ENCODE data around the gene SLC4A1.

The SLC4A1 gene

DNA sequence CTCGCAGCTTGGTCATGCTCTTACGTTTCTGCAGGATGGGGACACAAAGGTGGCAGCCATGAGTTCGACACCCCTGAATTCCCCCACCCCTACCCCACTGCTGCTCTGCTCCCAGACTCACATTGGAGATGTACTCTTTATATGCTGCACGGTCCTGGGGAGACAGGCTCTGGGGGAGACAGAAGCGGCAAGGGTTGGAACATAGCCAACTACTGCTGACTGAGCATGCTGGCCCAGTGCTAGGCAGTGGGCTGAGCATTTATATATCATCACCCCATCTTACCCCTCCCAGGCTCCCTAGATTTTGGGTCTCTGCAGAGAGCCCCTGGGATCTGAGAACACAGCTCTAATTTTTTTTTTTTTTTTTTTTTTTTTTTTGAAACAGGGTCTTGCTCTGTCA lies 60.2 kb downstream of the SLC4A1 start:
- no peak overlapping the region for H2AFZ ChIP-seq (ENCODE audit: low read length)
- H3K14ac ChIP-seq (ENCODE audit: low read length) = no peak overlapping the region
- no peak overlapping the region for H2AK5ac ChIP-seq (ENCODE audit: low read depth, low read length)
- H3K4me1 ChIP-seq (ENCODE audit: control insufficient read depth in 2 of 2, insufficient read depth in 1 of 2, low read depth in 1 of 2, low read length in 2 of 2) = peaks cover 2% of the 10 kb centered on the region in 2 donors
- no peak overlapping the region for H3K4ac ChIP-seq (ENCODE audit: low read length)
- H3K79me1 ChIP-seq (ENCODE audit: low read depth, low read length) = peaks cover 7% of the 10 kb centered on the region
- no peak overlapping the region for H3K4me3 ChIP-seq (ENCODE audit: low read length in 2 of 2)
- no peak overlapping the region for H2BK5ac ChIP-seq (ENCODE audit: low read length)
- H2BK15ac ChIP-seq (ENCODE audit: low read length) = no peak overlapping the region
- no peak overlapping the region for H4K91ac ChIP-seq (ENCODE audit: low read depth, low read length, poor library complexity)
- H3K23ac ChIP-seq (ENCODE audit: low read depth, low read length, poor library complexity) = no peak overlapping the region
- peaks cover 0 to 1% of the 10 kb centered on the region in 2 donors for H3K9me3 ChIP-seq (replicated peaks in 1 of 2; ENCODE audit: control insufficient read depth in 2 of 2, insufficient read depth in 1 of 2, low read depth in 1 of 2, low read length in 2 of 2)
- H2BK120ac ChIP-seq (ENCODE audit: low read depth, low read length) = no peak overlapping the region
- H3K9ac ChIP-seq (ENCODE audit: low read depth, low read length, poor library complexity) = no peak overlapping the region
- H4K8ac ChIP-seq (ENCODE audit: low read depth, low read length) = no peak overlapping the region
- no peak overlapping the region for H3K18ac ChIP-seq (ENCODE audit: low read length)
- no peak overlapping the region for H2BK12ac ChIP-seq (ENCODE audit: low read length)
- H3K36me3 ChIP-seq (replicated peaks in 1 of 2; ENCODE audit: control insufficient read depth in 2 of 2, insufficient read depth in 2 of 2, low read length in 2 of 2) = peaks cover 33 to 63% of the 10 kb centered on the region in 2 donors
- H3K27me3 ChIP-seq (ENCODE audit: control insufficient read depth in 3 of 3, insufficient read depth in 3 of 3, low read depth in 1 of 3, low read length in 3 of 3) = no peaks in the 10 kb centered on the region
- no peak overlapping the region for H3K4me2 ChIP-seq (ENCODE audit: insufficient read depth, low read length, poor library complexity, severe bottlenecking)
- no CpG with 5 or more reads among the region's 5 CpGs for WGBS, 2 donors (ENCODE audit: extremely low coverage in 2 of 2, insufficient read length in 2 of 2, insufficient replicate concordance in 1 of 2)
- no peak for DNase-seq (ENCODE audit: low spot score)
- no peak overlapping the region for H3K27ac ChIP-seq (replicated peaks; ENCODE audit: low read length)

DNA sequence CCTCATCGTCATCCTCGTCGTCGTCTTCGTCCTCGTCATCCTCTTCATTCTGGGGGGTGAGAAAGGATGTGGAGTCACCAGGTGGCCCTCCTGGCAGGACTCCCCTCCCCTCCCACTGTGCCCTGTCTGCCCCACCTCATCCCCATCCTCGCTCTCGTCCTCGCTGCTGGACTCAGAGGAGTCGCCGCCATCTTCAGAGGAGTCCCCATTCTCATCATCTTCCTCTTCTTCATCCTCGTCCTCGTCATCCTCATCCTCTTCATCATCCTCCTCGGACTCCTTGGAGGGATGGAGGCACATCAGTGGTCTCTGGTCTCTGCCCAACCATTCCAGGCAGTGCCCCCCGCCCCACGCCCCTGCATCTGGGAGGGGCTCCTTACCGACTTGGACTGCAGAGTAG lies 60.6 kb downstream of the SLC4A1 start:
- Histone ChIP-seq H3K27ac (replicated peaks; ENCODE audit: low read length) (no peak overlapping the region), H2BK15ac (ENCODE audit: low read length) (no peak overlapping the region), H3K14ac (ENCODE audit: low read length) (no peak overlapping the region), H3K4me1 (ENCODE audit: control insufficient read depth in 2 of 2, insufficient read depth in 1 of 2, low read depth in 1 of 2, low read length in 2 of 2) (peaks cover 2% of the 10 kb centered on the region in 2 donors), H3K27me3 (ENCODE audit: control insufficient read depth in 3 of 3, insufficient read depth in 3 of 3, low read depth in 1 of 3, low read length in 3 of 3) (no peaks in the 10 kb centered on the region), H3K9ac (ENCODE audit: low read depth, low read length, poor library complexity) (no peak overlapping the region), H4K91ac (ENCODE audit: low read depth, low read length, poor library complexity) (no peak overlapping the region), H3K4me3 (ENCODE audit: low read length in 2 of 2) (no peak overlapping the region), H2BK5ac (ENCODE audit: low read length) (no peak overlapping the region), H2BK12ac (ENCODE audit: low read length) (no peak overlapping the region), H4K8ac (ENCODE audit: low read depth, low read length) (no peak overlapping the region), H3K9me3 (replicated peaks in 1 of 2; ENCODE audit: control insufficient read depth in 2 of 2, insufficient read depth in 1 of 2, low read depth in 1 of 2, low read length in 2 of 2) (peaks cover 0 to 1% of the 10 kb centered on the region in 2 donors), H3K18ac (ENCODE audit: low read length) (no peak overlapping the region), H3K4me2 (ENCODE audit: insufficient read depth, low read length, poor library complexity, severe bottlenecking) (no peak overlapping the region), H3K79me1 (ENCODE audit: low read depth, low read length) (peaks cover 4% of the 10 kb centered on the region), H2AK5ac (ENCODE audit: low read depth, low read length) (no peak overlapping the region), H3K4ac (ENCODE audit: low read length) (no peak overlapping the region), H2AFZ (ENCODE audit: low read length) (no peak overlapping the region), H3K36me3 (replicated peaks in 1 of 2; ENCODE audit: control insufficient read depth in 2 of 2, insufficient read depth in 2 of 2, low read length in 2 of 2) (peaks cover 33 to 59% of the 10 kb centered on the region in 2 donors), H2BK120ac (ENCODE audit: low read depth, low read length) (no peak overlapping the region), H3K23ac (ENCODE audit: low read depth, low read length, poor library complexity) (no peak overlapping the region)
- no peak for DNase-seq (ENCODE audit: low spot score)
- 100% methylated on average over 2 of the region's 17 CpGs; no CpG with 5 or more reads in 1 of the 2 donors for WGBS, 2 donors (ENCODE audit: extremely low coverage in 2 of 2, insufficient read length in 2 of 2, insufficient replicate concordance in 1 of 2)

DNA sequence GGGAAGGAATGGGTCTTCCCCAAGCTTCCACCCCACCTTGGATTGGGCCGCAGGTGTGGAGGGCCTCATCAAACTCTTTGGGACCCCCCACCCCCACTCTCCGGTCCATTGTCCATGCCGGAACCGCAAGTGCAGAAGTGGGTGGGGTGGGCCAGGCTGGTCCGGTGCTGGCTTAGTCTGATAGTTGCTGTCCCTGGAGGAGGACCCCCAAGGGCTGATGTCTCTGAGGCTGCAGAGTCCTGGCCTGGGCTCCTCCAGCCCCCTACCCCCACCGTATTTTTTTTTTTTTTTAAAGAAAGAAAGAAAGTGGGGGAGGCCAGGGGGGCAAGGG lies 61.1 kb downstream of the SLC4A1 start:
- Histone ChIP-seq H3K27ac (replicated peaks; ENCODE audit: low read length) (no peak overlapping the region), H2AK5ac (ENCODE audit: low read depth, low read length) (no peak overlapping the region), H2BK15ac (ENCODE audit: low read length) (no peak overlapping the region), H3K36me3 (replicated peaks in 1 of 2; ENCODE audit: control insufficient read depth in 2 of 2, insufficient read depth in 2 of 2, low read length in 2 of 2) (peaks cover 33 to 55% of the 10 kb centered on the region in 2 donors), H4K8ac (ENCODE audit: low read depth, low read length) (no peak overlapping the region), H2BK12ac (ENCODE audit: low read length) (no peak overlapping the region), H3K9ac (ENCODE audit: low read depth, low read length, poor library complexity) (no peak overlapping the region), H3K4me1 (ENCODE audit: control insufficient read depth in 2 of 2, insufficient read depth in 1 of 2, low read depth in 1 of 2, low read length in 2 of 2) (peaks cover 2% of the 10 kb centered on the region in 2 donors), H3K4me2 (ENCODE audit: insufficient read depth, low read length, poor library complexity, severe bottlenecking) (no peak overlapping the region), H4K91ac (ENCODE audit: low read depth, low read length, poor library complexity) (no peak overlapping the region), H3K4me3 (ENCODE audit: low read length in 2 of 2) (no peak overlapping the region), H3K4ac (ENCODE audit: low read length) (no peak overlapping the region), H3K9me3 (replicated peaks in 1 of 2; ENCODE audit: control insufficient read depth in 2 of 2, insufficient read depth in 1 of 2, low read depth in 1 of 2, low read length in 2 of 2) (peaks cover 0 to 1% of the 10 kb centered on the region in 2 donors), H3K18ac (ENCODE audit: low read length) (no peak overlapping the region), H2AFZ (ENCODE audit: low read length) (no peak overlapping the region), H2BK5ac (ENCODE audit: low read length) (no peak overlapping the region), H3K23ac (ENCODE audit: low read depth, low read length, poor library complexity) (no peak overlapping the region), H3K14ac (ENCODE audit: low read length) (no peak overlapping the region), H2BK120ac (ENCODE audit: low read depth, low read length) (no peak overlapping the region), H3K27me3 (ENCODE audit: control insufficient read depth in 3 of 3, insufficient read depth in 3 of 3, low read depth in 1 of 3, low read length in 3 of 3) (no peaks in the 10 kb centered on the region), H3K79me1 (ENCODE audit: low read depth, low read length) (peaks cover 4% of the 10 kb centered on the region)
- no peak for DNase-seq (ENCODE audit: low spot score)
- WGBS, 2 donors (ENCODE audit: extremely low coverage in 2 of 2, insufficient read length in 2 of 2, insufficient replicate concordance in 1 of 2) = no CpG with 5 or more reads among the region's 6 CpGs

DNA sequence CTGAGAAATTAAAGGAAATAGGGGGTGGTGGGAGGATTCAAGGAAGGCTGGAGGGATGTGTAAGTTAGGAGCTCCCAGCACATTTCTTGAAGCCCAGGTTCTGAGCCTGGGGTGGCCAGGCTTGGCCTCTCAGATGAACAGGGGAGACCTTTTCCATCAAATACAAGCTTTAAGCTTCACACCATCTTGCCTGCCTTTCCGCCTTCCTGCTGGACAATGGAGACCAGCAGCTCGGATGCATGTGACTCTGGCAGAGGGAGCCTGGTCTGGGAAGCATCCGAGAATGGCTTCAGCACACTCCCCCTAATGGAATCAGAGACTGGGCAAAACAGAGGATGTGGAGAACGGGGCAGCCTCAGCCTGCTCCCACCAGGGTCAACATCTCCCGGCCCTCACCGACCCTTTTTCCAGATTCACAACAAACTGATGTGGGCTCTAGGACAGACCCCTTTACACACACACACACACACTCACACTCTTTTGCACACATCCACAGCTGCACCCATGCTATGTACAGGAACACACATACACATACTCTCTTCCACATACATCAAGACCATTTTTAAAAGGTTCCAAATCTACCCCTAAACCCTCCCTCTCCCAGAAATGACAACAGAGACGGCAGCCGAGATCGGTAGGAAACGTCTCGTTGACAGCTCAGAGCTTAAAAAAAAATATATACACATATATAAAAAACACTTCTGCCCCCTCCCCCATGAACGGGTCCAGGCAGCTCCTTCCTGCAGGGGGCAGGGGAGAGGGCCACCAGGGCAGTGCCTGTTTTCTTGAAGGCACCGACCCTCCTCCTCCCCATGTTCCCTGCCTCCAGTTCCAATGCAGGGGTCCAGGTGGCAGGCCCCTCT lies 61.7 kb downstream of the SLC4A1 start:
- H3K9me3 ChIP-seq (replicated peaks in 1 of 2; ENCODE audit: control insufficient read depth in 2 of 2, insufficient read depth in 1 of 2, low read depth in 1 of 2, low read length in 2 of 2) = peaks cover 0 to 1% of the 10 kb centered on the region in 2 donors

More for the DNA sequence above, 61.7 kb downstream of the SLC4A1 start:
- no peak overlapping the region for H2BK12ac ChIP-seq (ENCODE audit: low read length)
- H2AFZ ChIP-seq (ENCODE audit: low read length) = no peak overlapping the region
- peak overlapping the region; percentile 9 for H3K9ac ChIP-seq (ENCODE audit: low read depth, low read length, poor library complexity)
- no peaks in the 10 kb centered on the region for H3K27me3 ChIP-seq (ENCODE audit: control insufficient read depth in 3 of 3, insufficient read depth in 3 of 3, low read depth in 1 of 3, low read length in 3 of 3)
- H3K18ac ChIP-seq (ENCODE audit: low read length) = no peak overlapping the region
- no peak overlapping the region for H2AK5ac ChIP-seq (ENCODE audit: low read depth, low read length)
- no peak for DNase-seq (ENCODE audit: low spot score)
- no peak overlapping the region for H3K4me2 ChIP-seq (ENCODE audit: insufficient read depth, low read length, poor library complexity, severe bottlenecking)
- H3K4ac ChIP-seq (ENCODE audit: low read length) = no peak overlapping the region
- H2BK5ac ChIP-seq (ENCODE audit: low read length) = no peak overlapping the region
- H3K4me1 ChIP-seq (ENCODE audit: control insufficient read depth in 2 of 2, insufficient read depth in 1 of 2, low read depth in 1 of 2, low read length in 2 of 2) = peaks cover 2% of the 10 kb centered on the region in 2 donors
- no peak overlapping the region for H2BK15ac ChIP-seq (ENCODE audit: low read length)
- no peak overlapping the region for H3K4me3 ChIP-seq (ENCODE audit: low read length in 2 of 2)
- H3K23ac ChIP-seq (ENCODE audit: low read depth, low read length, poor library complexity) = no peak overlapping the region
- no CpG with 5 or more reads among the region's 13 CpGs for WGBS, 2 donors (ENCODE audit: extremely low coverage in 2 of 2, insufficient read length in 2 of 2, insufficient replicate concordance in 1 of 2)
- H3K79me1 ChIP-seq (ENCODE audit: low read depth, low read length) = peaks cover 4% of the 10 kb centered on the region
- H2BK120ac ChIP-seq (ENCODE audit: low read depth, low read length) = no peak overlapping the region
- no peak overlapping the region for H4K91ac ChIP-seq (ENCODE audit: low read depth, low read length, poor library complexity)
- peaks cover 27 to 49% of the 10 kb centered on the region in 2 donors for H3K36me3 ChIP-seq (replicated peaks in 1 of 2; ENCODE audit: control insufficient read depth in 2 of 2, insufficient read depth in 2 of 2, low read length in 2 of 2)
- no peak overlapping the region for H3K27ac ChIP-seq (replicated peaks; ENCODE audit: low read length)
- H3K14ac ChIP-seq (ENCODE audit: low read length) = no peak overlapping the region
- H4K8ac ChIP-seq (ENCODE audit: low read depth, low read length) = no peak overlapping the region
